Gastroesophageal sphincter (tissue), 3 donors: ENCODE results near the gene DACT3.

Source experiments
- CTCF ChIP-seq, 4 experiments: fragments of 200-600 bp in 2 of 4; fragments of 450-650 bp in 2 of 4; sonication (generic) in 1 of 4; IDR thresholded peaks; one replicate each; pipeline ENCODE4 v1.5.1; 2017 to 2019; ENCODE audit warnings: antibody characterized with exemption in 4 of 4, mild to moderate bottlenecking in 2 of 4, moderate library complexity in 2 of 4
- EP300 ChIP-seq: sonication (generic); formaldehyde crosslinking; IDR thresholded peaks from one replicate; pipeline ENCODE4 v1.6.1; 2017; ENCODE audit warnings: antibody characterized with exemption, mild to moderate bottlenecking
- POLR2AphosphoS5 ChIP-seq: sonication (generic); formaldehyde crosslinking; IDR thresholded peaks from one replicate; pipeline ENCODE4 v1.6.1; 2017; ENCODE audit warnings: antibody characterized with exemption

- TF ChIP-seq CTCF (IDR thresholded peaks at IDR 0.05) = no peak
- peak; percentile 73 for TF ChIP-seq POLR2AphosphoS5
- no peak for TF ChIP-seq EP300
Measured at GRCh38 chr19:46601318-46602224, 59.4 kb downstream of the DACT3 start, which contains the start of gene CALM3.
